HL-60 (cell line): ENCODE results near the gene ZNF19.

Source experiments
- DNase-seq, 2 experiments: peaks; one replicate each; pipeline ENCODE4 v3.0.0-alpha.2; 2010 to 2020; ENCODE audit warnings: low read depth in 1 of 2, low spot score in 1 of 2
- H3K27ac ChIP-seq: fragments of 250-450 bp; sonication (Bioruptor Pico); replicated peaks from 2 replicates; pipeline ENCODE4 v1.5.1; 2020; ENCODE audit warnings: mild to moderate bottlenecking, moderate library complexity
- H3K27me3 ChIP-seq: fragments of 250-450 bp; sonication (Bioruptor Pico); 2 replicates; pipeline ENCODE4 v1.5.1; 2021; ENCODE audit warnings: mild to moderate bottlenecking, moderate library complexity; ENCODE audit not compliant: insufficient read depth, poor library complexity, severe bottlenecking
- H3K4me3 ChIP-seq: replicated peaks from 2 replicates; pipeline ENCODE4 v1.5.1; 2011; ENCODE audit warnings: mild to moderate bottlenecking, control low read depth, low read length; ENCODE audit not compliant: insufficient read depth
- CTCF ChIP-seq: IDR thresholded peaks from one replicate; pipeline ENCODE4 v1.5.1; 2011; ENCODE audit warnings: low read length, control low read depth, inconsistent platforms; ENCODE audit not compliant: insufficient read depth
- GABPA ChIP-seq: IDR thresholded peaks from 2 replicates; pipeline ENCODE4 v1.6.1; 2012; ENCODE audit warnings: low read depth
- POLR2AphosphoS5 ChIP-seq: IDR thresholded peaks from 2 replicates; pipeline ENCODE4 v1.6.1; 2012; ENCODE audit warnings: low read depth
- REST ChIP-seq: IDR thresholded peaks from 2 replicates; pipeline ENCODE4 v1.6.1; 2012; ENCODE audit warnings: low read depth; ENCODE audit not compliant: insufficient replicate concordance
- SPI1 ChIP-seq: IDR thresholded peaks from 2 replicates; pipeline ENCODE4 v1.6.1; 2012; ENCODE audit warnings: low read depth, mild to moderate bottlenecking, borderline replicate concordance

The ZNF19 gene

GRCh38 chr16:71424626-71425025 lies 64.5 kb downstream of the ZNF19 start:
- no peak for TF ChIP-seq POLR2AphosphoS5
- no peak for TF ChIP-seq GABPA
- no peak for TF ChIP-seq SPI1
- TF ChIP-seq REST = no peak
- no peak for TF ChIP-seq CTCF
- Histone ChIP-seq H3K27me3 (peaks cover 21% of the 10 kb centered on the region), H3K4me3 (no peak overlapping the region), H3K27ac (no peak overlapping the region)
- DNase-seq = no peak

DNA sequence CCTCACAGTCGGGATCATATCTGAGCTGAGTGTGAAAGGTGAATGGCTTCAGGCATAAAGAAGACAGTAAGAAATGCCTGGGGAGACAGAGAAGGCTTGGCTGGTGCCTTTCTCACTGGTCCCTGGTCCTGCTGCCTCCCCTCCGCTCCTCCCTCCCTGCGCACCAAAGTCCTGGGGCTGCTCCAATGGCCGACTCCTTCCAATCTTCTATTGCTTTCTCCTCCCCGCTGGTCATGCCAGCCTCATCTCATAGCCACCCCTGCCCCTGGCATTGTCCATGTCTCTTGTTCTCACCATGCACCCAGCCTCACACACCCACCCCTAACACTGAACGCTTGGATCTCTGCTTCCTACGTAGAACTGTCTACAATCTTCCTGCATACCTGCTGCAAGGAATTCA lies 65.3 kb downstream of the ZNF19 start:
- Histone ChIP-seq H3K27ac (no peak overlapping the region), H3K27me3 (peaks cover 21% of the 10 kb centered on the region), H3K4me3 (no peak overlapping the region)
- TF ChIP-seq SPI1 (no peak), POLR2AphosphoS5 (no peak), REST (no peak), GABPA (no peak), CTCF (no peak)
- no peak for DNase-seq
